Measurements from ENCODE around the gene NEXMIF.

The NEXMIF gene

GRCh38 chrX:74784629-74785028 is 140.6 kb downstream of the NEXMIF start:
- Histone ChIP-seq H3K4me3 (IDR thresholded peaks at IDR 0.05; ENCODE audit: insufficient read depth, low read depth, low read length) (no peak overlapping the region), H3K9ac (no peak overlapping the region), H3K4me1 (ENCODE audit: low read depth, poor library complexity, severe bottlenecking) (no peaks in the 10 kb centered on the region), H3K27ac (no peak overlapping the region), H3K36me3 (ENCODE audit: insufficient read depth) (no peaks in the 10 kb centered on the region), H4K20me1 (ENCODE audit: insufficient read depth) (no peaks in the 10 kb centered on the region), H3K79me2 (ENCODE audit: insufficient read depth, low read depth) (no peaks in the 10 kb centered on the region), H2AFZ (ENCODE audit: low read depth) (no peak overlapping the region), H3K4me2 (no peak overlapping the region), H3K27me3 (ENCODE audit: insufficient read depth, low read depth) (no peaks in the 10 kb centered on the region)
- TF ChIP-seq CTCF (conservative IDR thresholded peaks at IDR 0.05; ENCODE audit: low read depth, low read length) = no peak

GRCh38 chrX:74781507-74782034 is 143.7 kb downstream of the NEXMIF start:
- Histone ChIP-seq H3K4me1 (ENCODE audit: low read depth, poor library complexity, severe bottlenecking) (no peaks in the 10 kb centered on the region), H3K36me3 (ENCODE audit: insufficient read depth) (no peaks in the 10 kb centered on the region), H3K4me3 (IDR thresholded peaks at IDR 0.05; ENCODE audit: insufficient read depth, low read depth, low read length) (no peak overlapping the region), H3K79me2 (ENCODE audit: insufficient read depth, low read depth) (no peaks in the 10 kb centered on the region), H2AFZ (ENCODE audit: low read depth) (no peak overlapping the region), H3K27ac (no peak overlapping the region), H3K9ac (no peak overlapping the region), H3K4me2 (no peak overlapping the region), H4K20me1 (ENCODE audit: insufficient read depth) (no peaks in the 10 kb centered on the region), H3K27me3 (ENCODE audit: insufficient read depth, low read depth) (no peaks in the 10 kb centered on the region)
- no peak for TF ChIP-seq CTCF (conservative IDR thresholded peaks at IDR 0.05; ENCODE audit: low read depth, low read length)

GRCh38 chrX:74779175-74779574 is 146.1 kb downstream of the NEXMIF start:
- no peak overlapping the region for H2AFZ ChIP-seq (ENCODE audit: low read depth)
- no peaks in the 10 kb centered on the region for H3K4me1 ChIP-seq (ENCODE audit: low read depth, poor library complexity, severe bottlenecking)
- no peaks in the 10 kb centered on the region for H4K20me1 ChIP-seq (ENCODE audit: insufficient read depth)
- TF ChIP-seq CTCF (conservative IDR thresholded peaks at IDR 0.05; ENCODE audit: low read depth, low read length) = no peak
- no peak overlapping the region for H3K27ac ChIP-seq
- H3K4me3 ChIP-seq (IDR thresholded peaks at IDR 0.05; ENCODE audit: insufficient read depth, low read depth, low read length) = no peak overlapping the region
- H3K36me3 ChIP-seq (ENCODE audit: insufficient read depth) = no peaks in the 10 kb centered on the region
- no peak overlapping the region for H3K4me2 ChIP-seq
- H3K79me2 ChIP-seq (ENCODE audit: insufficient read depth, low read depth) = no peaks in the 10 kb centered on the region
- no peaks in the 10 kb centered on the region for H3K27me3 ChIP-seq (ENCODE audit: insufficient read depth, low read depth)
- no peak overlapping the region for H3K9ac ChIP-seq

- H3K4me2 ChIP-seq = no peak overlapping the region
- H3K27me3 ChIP-seq (ENCODE audit: insufficient read depth, low read depth) = no peaks in the 10 kb centered on the region
- no peak overlapping the region for H3K4me3 ChIP-seq (IDR thresholded peaks at IDR 0.05; ENCODE audit: insufficient read depth, low read depth, low read length)
- no peaks in the 10 kb centered on the region for H3K36me3 ChIP-seq (ENCODE audit: insufficient read depth)
- H3K4me1 ChIP-seq (ENCODE audit: low read depth, poor library complexity, severe bottlenecking) = no peaks in the 10 kb centered on the region
- no peak for TF ChIP-seq CTCF (conservative IDR thresholded peaks at IDR 0.05; ENCODE audit: low read depth, low read length)
- no peak overlapping the region for H2AFZ ChIP-seq (ENCODE audit: low read depth)
- H4K20me1 ChIP-seq (ENCODE audit: insufficient read depth) = no peaks in the 10 kb centered on the region
- H3K27ac ChIP-seq = no peak overlapping the region
- no peaks in the 10 kb centered on the region for H3K79me2 ChIP-seq (ENCODE audit: insufficient read depth, low read depth)
- no peak overlapping the region for H3K9ac ChIP-seq
Observed at GRCh38 chrX:74774988-74775387, 150.3 kb downstream of the NEXMIF start.
